ENCODE results near the gene SNPH.

SNPH gene

DNA sequence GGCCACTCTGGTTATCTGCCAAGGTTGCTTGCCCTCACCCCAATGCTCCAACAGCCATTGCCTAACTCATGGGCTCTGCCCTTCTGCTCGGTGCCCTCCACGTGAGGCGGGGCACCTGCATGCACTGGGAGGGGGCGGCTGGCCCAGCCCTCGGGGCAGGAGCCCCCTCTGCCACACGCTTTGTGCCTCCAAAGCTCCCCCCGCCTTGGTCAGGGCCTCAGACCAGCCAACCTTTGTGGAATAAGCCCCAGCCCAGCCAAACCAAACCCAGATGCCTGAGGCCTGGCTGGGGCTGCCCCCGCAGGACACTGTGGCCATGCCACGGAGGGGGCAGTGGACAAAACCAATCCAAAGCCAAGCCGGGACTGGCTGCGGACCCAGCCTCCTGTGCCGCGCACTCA is 41.5 kb downstream of the SNPH start:
- ChIA-PET POLR2A (no interaction called here), CTCF (no interaction called here)
- no peak for DNase-seq (ENCODE audit: extremely low spot score)
- no peak for TF ChIP-seq FOXA1 (IDR thresholded peaks at IDR 0.05)
- no peak for TF ChIP-seq FOXK2 (IDR thresholded peaks at IDR 0.05)
- no peak for TF ChIP-seq TARDBP (IDR thresholded peaks at IDR 0.05)
- no peak for TF ChIP-seq SUZ12 (IDR thresholded peaks at IDR 0.05)

DNA sequence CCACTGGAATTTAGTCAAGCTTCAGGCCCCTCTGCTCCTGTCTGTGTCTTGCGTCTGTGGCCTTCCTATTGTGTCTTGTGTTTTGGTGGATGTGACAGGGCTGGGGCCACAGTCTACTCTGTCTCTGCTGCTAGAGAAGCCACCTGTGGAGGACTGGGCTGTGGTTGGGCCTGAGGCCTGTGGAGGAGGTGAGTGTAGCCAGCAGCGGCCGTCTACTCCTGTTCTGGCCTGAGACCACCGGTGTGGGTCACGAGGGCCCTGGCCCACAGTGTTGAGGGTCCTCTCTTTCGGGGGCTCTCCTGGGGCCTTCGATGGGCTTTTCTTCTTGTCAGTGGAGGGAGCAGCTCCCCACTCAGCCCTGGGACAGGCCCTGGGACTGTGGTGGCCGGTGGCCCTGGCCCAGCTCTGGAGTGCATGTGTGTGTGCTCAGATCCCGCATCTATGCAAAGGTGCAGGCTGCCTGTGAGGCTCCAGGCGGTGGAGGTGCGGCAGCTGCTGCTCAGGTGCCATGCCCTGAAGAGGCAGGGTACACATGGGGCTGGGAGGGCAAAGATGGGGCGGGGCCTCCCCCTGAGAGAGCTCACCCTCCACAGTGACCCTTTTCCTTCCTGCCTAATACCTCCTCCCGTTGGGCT is 42.1 kb downstream of the SNPH start:
- no peak for TF ChIP-seq ARNT (IDR thresholded peaks at IDR 0.05)
- TF ChIP-seq LEF1 (IDR thresholded peaks at IDR 0.05; ENCODE audit: borderline replicate concordance), result no peak
- no peak for TF ChIP-seq ELF4 (IDR thresholded peaks at IDR 0.05)
- TF ChIP-seq FOXA1 (IDR thresholded peaks at IDR 0.05), result no peak
- CTCF ChIA-PET, result interaction anchor here (0.5 kb wide), 1 partner anchor 9 kb away, joined by 4 read pairs; no protein-coding TSS in a partner anchor
- DNase-seq (ENCODE audit: extremely low spot score), result no peak
- POLR2A ChIA-PET, result interaction anchor here (0.8 kb wide), 1 partner anchor 18 kb away, joined by 3 read pairs; no protein-coding TSS in a partner anchor

DNA sequence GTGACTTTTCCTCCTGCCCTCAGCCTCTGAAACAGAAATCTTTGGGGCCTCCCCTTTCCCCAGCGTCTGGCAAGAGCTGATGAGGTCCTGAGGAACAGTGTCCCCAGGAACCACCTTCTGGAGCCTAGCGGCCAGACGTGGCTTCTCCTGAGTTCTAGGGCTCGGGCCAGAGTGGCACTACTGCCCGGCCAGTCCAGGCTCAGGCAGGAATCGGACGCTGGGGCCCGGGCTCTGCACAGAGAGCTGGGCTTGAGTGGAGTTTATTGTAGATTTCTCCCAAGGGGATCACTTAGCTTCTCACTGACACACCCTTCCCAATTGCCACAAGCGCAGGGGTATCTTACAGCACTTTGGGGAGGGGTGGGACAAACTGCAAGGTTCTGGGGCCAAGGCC is 42.6 kb downstream of the SNPH start:
- no peak for DNase-seq (ENCODE audit: extremely low spot score)
- ChIA-PET POLR2A (interaction anchor here (0.8 kb wide), 1 partner anchor 17 kb away, joined by 3 read pairs; no protein-coding TSS in a partner anchor), CTCF (interaction anchor here (0.5 kb wide), 1 partner anchor 10 kb away, joined by 4 read pairs; no protein-coding TSS in a partner anchor)
- no peak for TF ChIP-seq CTBP1 (IDR thresholded peaks at IDR 0.05; ENCODE audit: borderline replicate concordance)
- no peak for TF ChIP-seq TARDBP (IDR thresholded peaks at IDR 0.05)
- TF ChIP-seq FOXK2 (IDR thresholded peaks at IDR 0.05), result no peak
- TF ChIP-seq HDGF (IDR thresholded peaks at IDR 0.05; ENCODE audit: borderline replicate concordance), result no peak
- no peak for TF ChIP-seq SP1 (IDR thresholded peaks at IDR 0.05)
- no peak for TF ChIP-seq FOXA1 (IDR thresholded peaks at IDR 0.05)
- TF ChIP-seq SUZ12 (IDR thresholded peaks at IDR 0.05), result no peak
- TF ChIP-seq ZNF384 (IDR thresholded peaks at IDR 0.05), result no peak
- TF ChIP-seq NFRKB (IDR thresholded peaks at IDR 0.05), result no peak
- TF ChIP-seq, protein P1, sequence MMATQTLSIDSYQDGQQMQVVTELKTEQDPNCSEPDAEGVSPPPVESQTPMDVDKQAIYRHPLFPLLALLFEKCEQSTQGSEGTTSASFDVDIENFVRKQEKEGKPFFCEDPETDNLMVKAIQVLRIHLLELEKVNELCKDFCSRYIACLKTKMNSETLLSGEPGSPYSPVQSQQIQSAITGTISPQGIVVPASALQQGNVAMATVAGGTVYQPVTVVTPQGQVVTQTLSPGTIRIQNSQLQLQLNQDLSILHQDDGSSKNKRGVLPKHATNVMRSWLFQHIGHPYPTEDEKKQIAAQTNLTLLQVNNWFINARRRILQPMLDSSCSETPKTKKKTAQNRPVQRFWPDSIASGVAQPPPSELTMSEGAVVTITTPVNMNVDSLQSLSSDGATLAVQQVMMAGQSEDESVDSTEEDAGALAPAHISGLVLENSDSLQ (IDR thresholded peaks at IDR 0.05), result no peak
- no peak for TF ChIP-seq BHLHE40 (IDR thresholded peaks at IDR 0.05; ENCODE audit: borderline replicate concordance)
- TF ChIP-seq LEF1 (IDR thresholded peaks at IDR 0.05; ENCODE audit: borderline replicate concordance), result no peak
- no peak for TF ChIP-seq FOXM1 (IDR thresholded peaks at IDR 0.05; ENCODE audit: borderline replicate concordance)
- TF ChIP-seq L3MBTL2 (conservative IDR thresholded peaks at IDR 0.05), result no peak
- TF ChIP-seq ELF4 (IDR thresholded peaks at IDR 0.05), result no peak
- TF ChIP-seq ARNT (IDR thresholded peaks at IDR 0.05), result no peak

DNA sequence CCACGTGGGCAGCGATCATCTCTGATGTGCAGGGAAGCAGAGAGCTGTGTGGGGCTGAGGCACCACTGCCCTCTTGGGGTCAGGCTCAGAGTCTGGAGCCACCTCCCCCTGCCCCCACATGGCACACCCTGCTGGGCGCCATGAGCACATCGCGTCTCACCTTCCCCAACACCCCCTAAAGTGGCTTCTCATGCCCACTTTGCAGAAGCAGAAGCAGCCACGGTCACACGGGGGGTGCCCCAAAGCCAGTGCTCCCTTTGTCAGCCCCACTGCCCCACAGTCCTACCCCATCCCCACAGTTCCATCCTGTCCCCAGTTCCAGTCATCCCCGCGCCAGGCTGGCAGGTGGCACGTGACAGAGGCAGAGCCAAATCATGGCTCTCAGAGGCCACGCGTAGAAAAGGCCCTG is 43.3 kb downstream of the SNPH start:
- CTCF ChIA-PET, result no interaction called here
- TF ChIP-seq SP1 (IDR thresholded peaks at IDR 0.05) (no peak), HDGF (IDR thresholded peaks at IDR 0.05; ENCODE audit: borderline replicate concordance) (no peak), FOXM1 (IDR thresholded peaks at IDR 0.05; ENCODE audit: borderline replicate concordance) (no peak), NFRKB (IDR thresholded peaks at IDR 0.05) (no peak), SUZ12 (IDR thresholded peaks at IDR 0.05) (no peak), ZNF384 (IDR thresholded peaks at IDR 0.05) (no peak), ARNT (IDR thresholded peaks at IDR 0.05) (no peak), L3MBTL2 (conservative IDR thresholded peaks at IDR 0.05) (no peak), ELF4 (IDR thresholded peaks at IDR 0.05) (no peak), TARDBP (IDR thresholded peaks at IDR 0.05) (no peak), FOXK2 (IDR thresholded peaks at IDR 0.05) (no peak), FOXA1 (IDR thresholded peaks at IDR 0.05) (no peak), LEF1 (IDR thresholded peaks at IDR 0.05; ENCODE audit: borderline replicate concordance) (no peak), CTBP1 (IDR thresholded peaks at IDR 0.05; ENCODE audit: borderline replicate concordance) (no peak), BHLHE40 (IDR thresholded peaks at IDR 0.05; ENCODE audit: borderline replicate concordance) (no peak)
- TF ChIP-seq, protein P1 (IDR thresholded peaks at IDR 0.05), result no peak
- POLR2A ChIA-PET, result no interaction called here
- no peak for DNase-seq (ENCODE audit: extremely low spot score)

DNA sequence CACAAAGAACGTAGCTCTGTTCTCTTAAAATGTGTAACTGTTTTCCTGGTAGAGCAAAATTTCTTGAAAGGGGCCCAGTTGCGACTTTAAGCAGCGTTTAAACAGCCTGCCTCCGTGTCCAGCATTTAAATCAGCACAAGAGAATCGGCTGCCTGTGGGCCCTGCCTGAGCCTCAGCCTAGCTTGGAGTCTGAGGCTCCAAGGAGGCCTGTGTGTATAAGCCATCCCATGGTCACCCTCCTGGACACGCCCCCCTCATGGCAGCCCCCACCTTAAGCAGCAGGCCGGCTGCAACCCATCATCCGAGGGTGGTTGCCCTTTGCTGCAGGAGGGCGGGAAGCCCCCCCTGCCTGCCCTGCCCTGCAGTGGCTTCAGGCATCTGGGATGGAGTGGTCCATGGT is 44.0 kb downstream of the SNPH start:
- POLR2A ChIA-PET, result no interaction called here
- TF ChIP-seq NFRKB (IDR thresholded peaks at IDR 0.05) (no peak), SP1 (IDR thresholded peaks at IDR 0.05) (no peak), ZNF384 (IDR thresholded peaks at IDR 0.05) (no peak), CTBP1 (IDR thresholded peaks at IDR 0.05; ENCODE audit: borderline replicate concordance) (no peak), FOXM1 (IDR thresholded peaks at IDR 0.05; ENCODE audit: borderline replicate concordance) (no peak), FOXK2 (IDR thresholded peaks at IDR 0.05) (no peak), BHLHE40 (IDR thresholded peaks at IDR 0.05; ENCODE audit: borderline replicate concordance) (no peak), L3MBTL2 (conservative IDR thresholded peaks at IDR 0.05) (no peak)
- DNase-seq (ENCODE audit: extremely low spot score), result no peak
- CTCF ChIA-PET, result no interaction called here

DNA sequence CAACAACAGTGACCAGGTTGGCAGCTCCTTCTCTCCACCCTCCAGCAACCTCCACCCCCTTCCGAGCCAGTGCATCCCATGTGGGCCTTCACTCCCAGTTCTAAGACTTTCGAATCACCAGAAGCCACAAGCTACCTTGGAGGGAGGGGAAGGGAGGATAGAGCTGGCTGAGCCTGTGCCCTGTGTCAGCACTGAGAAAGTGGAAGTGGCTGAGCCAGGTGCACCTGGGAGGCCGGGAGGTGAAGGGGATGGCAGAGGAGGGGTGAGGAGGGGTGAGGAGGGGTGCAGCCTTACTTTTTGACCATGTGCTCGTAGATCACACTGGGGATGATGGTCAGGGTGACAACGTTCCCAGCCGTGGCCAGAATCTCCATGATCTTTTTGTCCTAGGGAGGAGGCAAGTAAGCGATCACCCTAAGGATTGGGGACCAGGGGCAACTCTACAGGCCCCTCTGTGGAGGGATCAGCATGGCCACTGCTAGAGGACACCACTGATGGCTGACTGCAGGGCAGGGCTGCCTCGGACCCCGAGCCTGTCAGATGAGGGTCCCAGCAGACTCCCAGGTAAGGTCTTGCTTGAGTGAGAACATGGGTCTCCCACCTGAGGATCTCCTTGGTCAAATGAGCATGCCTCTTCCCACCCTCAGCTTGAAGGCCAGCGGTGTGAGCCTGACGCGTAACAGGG is 44.6 kb downstream of the SNPH start:
- TF ChIP-seq BHLHE40 (IDR thresholded peaks at IDR 0.05; ENCODE audit: borderline replicate concordance), result no peak
- ChIA-PET CTCF (no interaction called here), POLR2A (no interaction called here)
- no peak for DNase-seq (ENCODE audit: extremely low spot score)

DNA sequence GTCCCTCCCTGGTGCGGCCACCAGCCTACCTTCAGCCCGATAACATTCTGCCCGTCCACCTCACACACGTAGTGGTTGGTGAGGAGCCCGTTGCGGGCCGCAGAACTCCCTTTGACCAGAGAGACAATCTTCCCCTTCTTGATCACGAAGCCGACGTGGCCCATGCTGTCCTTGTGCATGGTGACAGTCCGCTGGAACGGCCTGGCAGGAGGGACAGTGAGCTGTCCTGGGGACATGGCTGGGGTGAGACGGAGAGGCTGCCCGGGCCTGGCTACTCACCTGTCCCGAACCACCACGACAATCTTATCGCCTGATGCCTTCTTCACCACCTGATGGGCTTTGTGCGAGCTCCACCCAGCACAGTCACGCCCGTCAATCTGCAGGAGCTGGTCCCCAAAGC is 46.2 kb downstream of the SNPH start:
- ChIA-PET POLR2A (no interaction called here), CTCF (interaction anchor here (1.0 kb wide), 2 partner anchors 86 to 156 kb away, joined by 3 to 5 read pairs; no protein-coding TSS in a partner anchor)
- TF ChIP-seq, protein P1 (IDR thresholded peaks at IDR 0.05), result no peak
- no peak for TF ChIP-seq SUZ12 (IDR thresholded peaks at IDR 0.05)
- TF ChIP-seq SP1 (IDR thresholded peaks at IDR 0.05), result no peak
- no peak for TF ChIP-seq L3MBTL2 (conservative IDR thresholded peaks at IDR 0.05)
- TF ChIP-seq ARNT (IDR thresholded peaks at IDR 0.05), result no peak
- TF ChIP-seq ZNF384 (IDR thresholded peaks at IDR 0.05), result no peak
- TF ChIP-seq BHLHE40 (IDR thresholded peaks at IDR 0.05; ENCODE audit: borderline replicate concordance), result no peak
- TF ChIP-seq NFRKB (IDR thresholded peaks at IDR 0.05), result no peak
- TF ChIP-seq FOXM1 (IDR thresholded peaks at IDR 0.05; ENCODE audit: borderline replicate concordance), result no peak
- TF ChIP-seq FOXK2 (IDR thresholded peaks at IDR 0.05), result no peak
- TF ChIP-seq FOXA1 (IDR thresholded peaks at IDR 0.05), result no peak
- TF ChIP-seq TARDBP (IDR thresholded peaks at IDR 0.05), result no peak
- no peak for TF ChIP-seq LEF1 (IDR thresholded peaks at IDR 0.05; ENCODE audit: borderline replicate concordance)
- DNase-seq (ENCODE audit: extremely low spot score), result no peak
